GM18951 (cell line): ENCODE results near the gene OPN1MW2.
"Not testable (repeated sequence)": the region's sequence is repeated elsewhere in the genome, so short reads cannot be mapped to it uniquely, and the experiment has no call there.

Source experiments
- in situ Hi-C: fragments of 300-500 bp; cut with MboI; formaldehyde crosslinking; loops from one replicate; pipeline ENCODE4 v1.12.0; 2022; ENCODE audit warnings: low sequenced_read_pairs, mixed read lengths, inconsistent platforms; ENCODE audit not compliant: unreplicated experiment

Gene OPN1MW2

GRCh38 chrX:154219456-154219855 is at the start of gene OPN1MW2:
Gene OPN1MW2 (plus strand): TSS chrX:154219756. CDS start chrX:154219816, 60 bp downstream.
- in situ Hi-C loops = not testable (repeated sequence)

DNA sequence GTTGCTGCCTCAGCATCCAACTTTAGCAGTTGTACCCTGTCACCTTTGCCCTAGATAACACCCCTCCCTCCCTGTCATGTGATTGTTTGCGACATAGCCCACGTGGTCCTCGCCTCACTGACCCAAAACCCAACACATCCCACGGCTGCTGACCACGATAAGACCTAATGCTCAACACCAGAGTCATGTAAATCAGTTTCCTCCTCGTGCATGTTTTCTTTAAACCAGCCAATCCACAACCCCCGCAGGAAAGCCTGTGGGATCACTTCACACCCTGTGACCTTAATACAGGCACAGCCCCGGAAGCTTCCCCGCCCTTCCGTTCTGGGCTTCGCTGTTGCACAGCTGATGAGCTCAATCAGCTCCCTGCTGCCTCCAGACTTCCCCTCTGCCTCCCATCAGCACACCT is 47.0 kb upstream of the OPN1MW2 start:
- in situ Hi-C loops = not testable (repeated sequence)

- in situ Hi-C loops = not testable (repeated sequence)
Measured at GRCh38 chrX:154174356-154174755, 45.2 kb upstream of the OPN1MW2 start.

GRCh38 chrX:154182296-154182695 is 37.3 kb upstream of the OPN1MW2 start, which contains the start of gene OPN1MW:
Gene OPN1MW (plus strand): TSS chrX:154182596. CDS start chrX:154182678, 82 bp downstream.
- in situ Hi-C loops = not testable (repeated sequence)

- in situ Hi-C loops = not testable (repeated sequence)
Measured at GRCh38 chrX:154183794-154184193, 35.8 kb upstream of the OPN1MW2 start.

GRCh38 chrX:154192846-154193245 is 26.7 kb upstream of the OPN1MW2 start:
- in situ Hi-C loops = not testable (repeated sequence)

DNA sequence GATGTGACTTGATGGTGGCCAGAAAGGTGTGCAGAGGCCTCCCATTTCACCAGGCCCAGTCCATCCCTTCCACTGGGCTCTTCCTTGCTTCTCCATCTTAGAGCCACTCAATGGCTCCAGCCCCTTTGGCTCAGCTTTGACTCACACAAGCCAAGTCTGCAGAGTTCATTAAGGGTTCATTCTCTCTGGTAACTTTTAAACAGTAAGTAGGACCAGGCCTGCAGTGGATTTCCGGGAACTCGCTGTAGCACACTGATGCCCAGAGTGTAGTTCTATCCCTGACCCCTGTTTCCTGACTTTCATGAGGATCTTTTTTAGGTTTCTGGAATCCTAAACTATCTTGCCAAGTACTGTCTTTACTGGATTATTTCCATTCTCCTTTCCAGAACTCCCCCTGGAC is 25.2 kb upstream of the OPN1MW2 start:
- in situ Hi-C loops = not testable (repeated sequence)

- in situ Hi-C loops = not testable (repeated sequence)
Measured at GRCh38 chrX:154196466-154196865, 23.1 kb upstream of the OPN1MW2 start.

DNA sequence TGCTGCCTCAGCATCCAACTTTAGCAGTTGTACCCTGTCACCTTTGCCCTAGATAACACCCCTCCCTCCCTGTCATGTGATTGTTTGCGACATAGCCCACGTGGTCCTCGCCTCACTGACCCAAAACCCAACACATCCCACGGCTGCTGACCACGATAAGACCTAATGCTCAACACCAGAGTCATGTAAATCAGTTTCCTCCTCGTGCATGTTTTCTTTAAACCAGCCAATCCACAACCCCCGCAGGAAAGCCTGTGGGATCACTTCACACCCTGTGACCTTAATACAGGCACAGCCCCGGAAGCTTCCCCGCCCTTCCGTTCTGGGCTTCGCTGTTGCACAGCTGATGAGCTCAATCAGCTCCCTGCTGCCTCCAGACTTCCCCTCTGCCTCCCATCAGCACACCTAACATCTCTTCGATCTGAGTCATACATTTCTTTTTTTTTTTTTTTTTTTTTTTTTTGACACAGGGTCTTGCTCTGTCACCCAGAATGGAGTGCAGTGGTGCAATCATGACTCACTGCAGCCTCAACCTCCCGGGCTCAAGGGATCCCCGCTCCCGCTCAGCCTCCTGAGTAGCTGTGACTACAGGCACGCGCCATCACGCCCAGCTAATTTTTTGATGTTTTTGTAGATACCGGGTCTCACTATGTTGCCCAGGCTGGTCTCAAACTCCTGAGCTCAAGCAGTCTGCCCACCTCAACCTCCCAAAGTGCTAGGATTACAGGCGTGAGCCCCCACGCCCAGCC is 9.7 kb upstream of the OPN1MW2 start:
- in situ Hi-C loops = not testable (repeated sequence)

DNA sequence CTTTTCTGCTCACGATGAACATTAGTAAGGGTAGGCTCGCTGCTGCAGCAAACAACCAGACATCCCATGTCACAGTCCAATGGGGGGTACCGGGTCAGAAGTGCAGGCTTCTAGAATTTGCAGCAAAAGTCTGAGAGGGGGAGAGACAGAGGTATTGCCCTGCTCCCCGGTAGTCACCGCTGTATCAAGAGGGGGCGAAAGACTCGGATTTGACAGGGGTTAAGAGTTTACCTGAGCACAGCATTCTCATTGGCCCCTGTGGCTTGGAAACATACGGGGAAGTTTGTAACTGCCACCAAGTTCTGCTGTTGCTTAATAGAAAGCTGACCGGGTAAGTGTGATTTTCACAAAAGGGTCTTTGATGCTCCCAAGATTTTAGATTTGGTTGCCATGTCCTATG is 8.5 kb upstream of the OPN1MW2 start:
- in situ Hi-C loops = not testable (repeated sequence)

GRCh38 chrX:154211499-154211898 is 8.1 kb upstream of the OPN1MW2 start:
- in situ Hi-C loops = not testable (repeated sequence)

- in situ Hi-C loops = not testable (repeated sequence)
Measured at GRCh38 chrX:154225292-154225691, 5.7 kb downstream of the OPN1MW2 start.

- in situ Hi-C loops = not testable (repeated sequence)
Measured at GRCh38 chrX:154226706-154227105, 7.2 kb downstream of the OPN1MW2 start.

- in situ Hi-C loops = not testable (repeated sequence)
Measured at GRCh38 chrX:154231443-154231842, 11.9 kb downstream of the OPN1MW2 start.

DNA sequence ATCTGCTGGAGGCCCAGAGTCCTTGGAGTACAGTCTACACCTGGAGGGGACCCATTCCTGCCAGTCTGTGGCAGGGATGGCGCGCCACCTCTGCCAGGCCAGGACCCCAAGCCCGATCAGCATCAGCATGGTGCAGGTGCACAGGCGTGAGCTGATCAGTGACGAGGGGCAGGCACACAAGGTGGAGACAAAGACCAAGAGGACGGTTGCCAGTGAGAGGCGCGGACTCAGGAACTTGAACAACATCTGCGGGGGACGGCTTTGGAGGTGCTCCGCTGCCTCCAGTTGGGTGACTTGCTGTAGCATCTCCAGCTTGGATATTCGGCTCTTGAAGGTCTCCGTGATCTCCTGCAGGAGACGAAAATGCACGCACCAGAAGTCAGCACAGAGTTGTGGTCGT is 14.1 kb downstream of the OPN1MW2 start:
- in situ Hi-C loops = not testable (repeated sequence)

DNA sequence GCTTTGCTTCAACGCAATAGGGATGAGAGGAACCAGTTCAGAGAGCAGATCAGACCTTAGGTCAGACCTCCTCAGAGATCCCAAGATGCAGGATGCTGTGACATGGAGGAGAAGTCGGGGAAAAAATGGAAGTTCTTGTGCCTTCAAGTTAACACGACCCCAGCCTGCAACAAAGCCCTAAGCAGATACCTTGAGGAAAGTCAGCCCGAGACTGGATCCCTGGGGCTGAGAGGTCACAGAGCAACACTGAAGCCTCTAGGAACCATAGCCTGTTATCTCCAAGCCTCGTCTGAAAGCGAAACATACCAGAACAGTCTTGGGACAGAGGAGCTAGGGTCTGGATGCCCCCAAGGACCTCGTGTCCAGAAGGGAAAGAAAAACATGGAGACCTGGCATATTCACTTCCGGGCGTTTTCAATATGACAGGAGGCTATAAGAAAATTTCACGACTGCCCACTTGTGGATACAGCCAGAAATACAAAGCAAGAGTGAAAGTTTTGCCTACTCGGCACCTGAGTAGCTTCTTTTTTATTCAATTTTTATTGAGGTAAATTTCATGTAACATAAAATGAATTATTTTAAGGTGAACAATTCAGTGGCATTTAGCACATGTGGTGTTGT is 19.5 kb downstream of the OPN1MW2 start:
- in situ Hi-C loops = not testable (repeated sequence)

- in situ Hi-C loops = not testable (repeated sequence)
Measured at GRCh38 chrX:154239982-154240503, 20.5 kb downstream of the OPN1MW2 start.

DNA sequence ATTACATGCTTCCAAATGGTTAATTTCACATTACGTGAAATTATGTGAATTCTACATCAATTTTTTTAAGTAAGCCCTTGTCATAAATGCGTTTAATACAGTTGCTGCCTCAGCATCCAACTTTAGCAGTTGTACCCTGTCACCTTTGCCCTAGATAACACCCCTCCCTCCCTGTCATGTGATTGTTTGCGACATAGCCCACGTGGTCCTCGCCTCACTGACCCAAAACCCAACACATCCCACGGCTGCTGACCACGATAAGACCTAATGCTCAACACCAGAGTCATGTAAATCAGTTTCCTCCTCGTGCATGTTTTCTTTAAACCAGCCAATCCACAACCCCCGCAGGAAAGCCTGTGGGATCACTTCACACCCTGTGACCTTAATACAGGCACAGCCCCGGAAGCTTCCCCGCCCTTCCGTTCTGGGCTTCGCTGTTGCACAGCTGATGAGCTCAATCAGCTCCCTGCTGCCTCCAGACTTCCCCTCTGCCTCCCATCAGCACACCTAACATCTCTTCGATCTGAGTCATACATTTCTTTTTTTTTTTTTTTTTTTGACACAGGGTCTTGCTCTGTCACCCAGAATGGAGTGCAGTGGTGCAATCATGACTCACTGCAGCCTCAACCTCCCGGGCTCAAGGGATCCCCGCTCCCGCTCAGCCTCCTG is 28.0 kb downstream of the OPN1MW2 start:
- in situ Hi-C loops = not testable (repeated sequence)

DNA sequence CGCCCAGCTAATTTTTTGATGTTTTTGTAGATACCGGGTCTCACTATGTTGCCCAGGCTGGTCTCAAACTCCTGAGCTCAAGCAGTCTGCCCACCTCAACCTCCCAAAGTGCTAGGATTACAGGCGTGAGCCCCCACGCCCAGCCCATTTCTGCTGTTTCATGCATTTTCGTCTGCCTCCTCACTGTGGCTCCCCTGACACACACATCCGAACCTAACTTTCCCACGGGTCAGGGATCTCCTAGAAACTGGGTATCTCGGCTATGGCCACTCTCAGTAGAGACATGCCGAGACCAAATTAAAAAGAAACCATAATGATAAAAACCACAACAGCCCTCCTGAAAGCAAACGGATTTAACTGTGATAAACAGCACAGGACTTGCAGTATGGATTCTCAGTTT is 28.5 kb downstream of the OPN1MW2 start:
- in situ Hi-C loops = not testable (repeated sequence)

DNA sequence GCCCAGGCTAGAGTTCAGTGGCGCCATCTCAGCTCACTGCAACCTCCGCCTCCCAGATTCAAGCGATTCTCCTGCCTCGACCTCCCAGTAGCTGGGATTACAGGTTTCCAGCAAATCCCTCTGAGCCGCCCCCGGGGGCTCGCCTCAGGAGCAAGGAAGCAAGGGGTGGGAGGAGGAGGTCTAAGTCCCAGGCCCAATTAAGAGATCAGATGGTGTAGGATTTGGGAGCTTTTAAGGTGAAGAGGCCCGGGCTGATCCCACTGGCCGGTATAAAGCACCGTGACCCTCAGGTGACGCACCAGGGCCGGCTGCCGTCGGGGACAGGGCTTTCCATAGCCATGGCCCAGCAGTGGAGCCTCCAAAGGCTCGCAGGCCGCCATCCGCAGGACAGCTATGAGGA is 37.7 kb downstream of the OPN1MW2 start, which contains the start of gene OPN1MW3:
Gene OPN1MW3 (plus strand): TSS at position 301 of the 400 bp plus-strand sequence. CDS start 38 bp downstream, at position 339.
- in situ Hi-C loops = not testable (repeated sequence)
